DOHH2 (cell line): ENCODE results near the gene THSD7A.

Experiments used
- EZH2phosphoT487 ChIP-seq: fragments of 200-600 bp; sonication (generic); IDR thresholded peaks from 2 replicates; pipeline ENCODE4 v1.6.1; 2017; ENCODE audit warnings: borderline replicate concordance, mild to moderate bottlenecking, antibody characterized with exemption, low read length, moderate library complexity, mixed read lengths
- TF ChIP-seq, protein P1 (sequence below): fragments of 200-600 bp; sonication (generic); IDR thresholded peaks from one replicate; pipeline ENCODE4 v1.5.1; 2014; ENCODE audit warnings: antibody characterized with exemption, mild to moderate bottlenecking, low read depth, low read length; ENCODE audit not compliant: poor library complexity, severe bottlenecking

DNA sequence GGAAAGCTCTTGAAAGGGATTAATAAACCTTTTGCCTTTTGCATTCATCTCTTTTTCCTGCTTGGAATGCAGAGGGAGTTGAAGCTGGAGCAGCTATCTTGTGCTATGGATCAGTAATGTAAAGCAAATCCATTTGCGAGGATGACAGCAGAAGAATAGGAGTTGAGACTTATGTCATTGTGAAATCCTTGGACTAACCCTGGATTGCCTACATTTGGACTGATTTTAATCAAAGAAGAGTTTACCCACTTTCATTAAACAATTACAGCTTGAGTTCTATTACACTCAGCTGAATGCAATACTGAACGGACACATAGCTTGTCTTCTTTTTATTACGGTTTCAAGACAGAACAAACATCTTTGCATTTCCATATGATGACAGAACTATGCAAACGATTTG is 496.1 kb downstream of the THSD7A start:
- TF ChIP-seq, protein P1, sequence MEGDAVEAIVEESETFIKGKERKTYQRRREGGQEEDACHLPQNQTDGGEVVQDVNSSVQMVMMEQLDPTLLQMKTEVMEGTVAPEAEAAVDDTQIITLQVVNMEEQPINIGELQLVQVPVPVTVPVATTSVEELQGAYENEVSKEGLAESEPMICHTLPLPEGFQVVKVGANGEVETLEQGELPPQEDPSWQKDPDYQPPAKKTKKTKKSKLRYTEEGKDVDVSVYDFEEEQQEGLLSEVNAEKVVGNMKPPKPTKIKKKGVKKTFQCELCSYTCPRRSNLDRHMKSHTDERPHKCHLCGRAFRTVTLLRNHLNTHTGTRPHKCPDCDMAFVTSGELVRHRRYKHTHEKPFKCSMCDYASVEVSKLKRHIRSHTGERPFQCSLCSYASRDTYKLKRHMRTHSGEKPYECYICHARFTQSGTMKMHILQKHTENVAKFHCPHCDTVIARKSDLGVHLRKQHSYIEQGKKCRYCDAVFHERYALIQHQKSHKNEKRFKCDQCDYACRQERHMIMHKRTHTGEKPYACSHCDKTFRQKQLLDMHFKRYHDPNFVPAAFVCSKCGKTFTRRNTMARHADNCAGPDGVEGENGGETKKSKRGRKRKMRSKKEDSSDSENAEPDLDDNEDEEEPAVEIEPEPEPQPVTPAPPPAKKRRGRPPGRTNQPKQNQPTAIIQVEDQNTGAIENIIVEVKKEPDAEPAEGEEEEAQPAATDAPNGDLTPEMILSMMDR = no peak
- no peak for TF ChIP-seq EZH2phosphoT487
